ENCODE data around the gene SND1.
A peak's percentile ranks its signal among the peaks of the same experiment; 100 is the strongest.

The SND1 gene

DNA sequence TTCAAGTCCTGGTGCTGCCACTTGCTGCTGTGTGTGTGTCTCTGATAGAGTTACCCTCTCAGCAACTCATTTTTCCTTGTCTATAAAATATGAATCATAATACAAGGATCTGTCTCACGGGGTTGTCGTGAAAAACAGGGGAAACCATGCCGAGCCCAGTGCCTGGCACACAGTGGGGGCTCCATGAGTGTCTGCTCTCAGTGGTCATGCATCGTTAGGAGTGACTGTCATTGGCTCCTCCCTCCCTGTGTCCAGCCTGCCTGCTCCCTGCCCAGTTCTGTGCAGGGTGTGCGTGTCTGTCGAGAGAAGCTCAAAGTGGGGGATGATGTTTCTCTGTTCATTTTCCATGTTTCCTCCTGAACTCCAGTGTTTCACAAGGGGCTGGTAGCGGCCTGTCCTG, 462.8 kb downstream of the SND1 start:
- Histone ChIP-seq H3K4me3 (ENCODE audit: severe bottlenecking) (no peak overlapping the region), H3K36me3 (ENCODE audit: low read depth) (no peaks in the 10 kb centered on the region), H3K27me3 (ENCODE audit: insufficient read depth, poor library complexity, severe bottlenecking) (no peaks in the 10 kb centered on the region), H3K27ac (ENCODE audit: poor library complexity, severe bottlenecking) (no peak overlapping the region), H3K4me1 (ENCODE audit: insufficient read depth, poor library complexity, severe bottlenecking) (peaks cover 9% of the 10 kb centered on the region), H3K9me3 (ENCODE audit: severe bottlenecking) (no peaks in the 10 kb centered on the region)
- TF ChIP-seq, protein P1, sequence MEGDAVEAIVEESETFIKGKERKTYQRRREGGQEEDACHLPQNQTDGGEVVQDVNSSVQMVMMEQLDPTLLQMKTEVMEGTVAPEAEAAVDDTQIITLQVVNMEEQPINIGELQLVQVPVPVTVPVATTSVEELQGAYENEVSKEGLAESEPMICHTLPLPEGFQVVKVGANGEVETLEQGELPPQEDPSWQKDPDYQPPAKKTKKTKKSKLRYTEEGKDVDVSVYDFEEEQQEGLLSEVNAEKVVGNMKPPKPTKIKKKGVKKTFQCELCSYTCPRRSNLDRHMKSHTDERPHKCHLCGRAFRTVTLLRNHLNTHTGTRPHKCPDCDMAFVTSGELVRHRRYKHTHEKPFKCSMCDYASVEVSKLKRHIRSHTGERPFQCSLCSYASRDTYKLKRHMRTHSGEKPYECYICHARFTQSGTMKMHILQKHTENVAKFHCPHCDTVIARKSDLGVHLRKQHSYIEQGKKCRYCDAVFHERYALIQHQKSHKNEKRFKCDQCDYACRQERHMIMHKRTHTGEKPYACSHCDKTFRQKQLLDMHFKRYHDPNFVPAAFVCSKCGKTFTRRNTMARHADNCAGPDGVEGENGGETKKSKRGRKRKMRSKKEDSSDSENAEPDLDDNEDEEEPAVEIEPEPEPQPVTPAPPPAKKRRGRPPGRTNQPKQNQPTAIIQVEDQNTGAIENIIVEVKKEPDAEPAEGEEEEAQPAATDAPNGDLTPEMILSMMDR (IDR thresholded peaks at IDR 0.05; ENCODE audit: poor library complexity, severe bottlenecking): no peak
- ATAC-seq (ENCODE audit: low read depth) (no peak), DNase-seq (ENCODE audit: low spot score) (no peak)

GRCh38 chr7:128115336-128115820, 463.4 kb downstream of the SND1 start:
- ATAC-seq (ENCODE audit: low read depth) (peak; percentile 79), DNase-seq (ENCODE audit: low spot score) (no peak)
- H3K36me3 ChIP-seq (ENCODE audit: low read depth): no peaks in the 10 kb centered on the region
- H3K9me3 ChIP-seq (ENCODE audit: severe bottlenecking): no peaks in the 10 kb centered on the region
- peaks cover 9% of the 10 kb centered on the region for H3K4me1 ChIP-seq (ENCODE audit: insufficient read depth, poor library complexity, severe bottlenecking)
- H3K27ac ChIP-seq (ENCODE audit: poor library complexity, severe bottlenecking): no peak overlapping the region
- no peak overlapping the region for H3K4me3 ChIP-seq (ENCODE audit: severe bottlenecking)
- H3K27me3 ChIP-seq (ENCODE audit: insufficient read depth, poor library complexity, severe bottlenecking): no peaks in the 10 kb centered on the region
- TF ChIP-seq, protein P1 (IDR thresholded peaks at IDR 0.05; ENCODE audit: poor library complexity, severe bottlenecking): no peak

DNA sequence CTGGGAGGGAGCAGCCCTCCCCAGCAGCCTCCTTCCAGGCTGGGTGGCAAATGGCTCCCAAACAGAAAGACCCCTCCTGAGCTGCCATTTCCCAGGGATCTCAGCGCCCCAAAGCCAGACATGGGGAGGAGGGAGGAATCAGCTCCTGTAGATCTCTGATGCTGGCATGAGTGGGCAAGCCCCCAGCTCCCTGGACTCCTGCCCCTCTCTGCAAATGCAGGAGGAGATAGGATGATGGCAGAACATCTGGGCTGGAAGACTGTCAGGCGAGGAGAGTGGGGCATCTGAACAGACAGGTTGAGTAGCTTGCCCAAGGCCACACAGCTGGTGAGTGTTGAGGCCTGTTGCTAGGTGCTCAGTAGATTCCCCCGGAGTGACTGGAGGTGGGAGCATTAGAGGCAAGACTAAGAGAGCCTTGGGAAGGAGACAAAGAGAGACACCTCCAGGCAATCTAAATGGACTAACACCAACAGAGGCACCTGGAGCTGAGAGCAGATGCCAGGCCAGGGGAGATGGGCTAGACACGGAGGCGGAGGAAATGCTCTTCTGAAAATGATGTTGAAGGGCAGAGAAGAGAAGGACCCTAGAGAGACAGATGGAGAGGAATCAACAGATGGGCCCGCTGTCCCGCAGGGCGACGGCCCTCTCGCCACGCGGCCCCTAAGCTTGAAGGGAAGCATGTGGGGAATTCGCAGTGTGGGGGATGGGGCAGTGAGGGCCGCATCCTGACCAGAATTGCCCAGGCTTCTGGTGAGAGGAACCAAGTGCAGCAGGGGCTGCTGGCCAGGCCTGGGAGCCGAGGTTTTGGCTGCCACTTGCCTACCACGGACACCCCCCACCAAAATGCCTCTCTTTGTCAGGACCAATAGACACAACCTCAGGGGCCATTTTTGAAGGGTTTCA, 464.1 kb downstream of the SND1 start:
- Histone ChIP-seq H3K4me3 (ENCODE audit: severe bottlenecking) (no peak overlapping the region), H3K27ac (ENCODE audit: poor library complexity, severe bottlenecking) (no peak overlapping the region), H3K9me3 (ENCODE audit: severe bottlenecking) (no peaks in the 10 kb centered on the region), H3K36me3 (ENCODE audit: low read depth) (no peaks in the 10 kb centered on the region), H3K27me3 (ENCODE audit: insufficient read depth, poor library complexity, severe bottlenecking) (no peaks in the 10 kb centered on the region), H3K4me1 (ENCODE audit: insufficient read depth, poor library complexity, severe bottlenecking) (peaks cover 9% of the 10 kb centered on the region)
- DNase-seq (ENCODE audit: low spot score) (no peak), ATAC-seq (ENCODE audit: low read depth) (no peak)
- TF ChIP-seq, protein P1 (IDR thresholded peaks at IDR 0.05; ENCODE audit: poor library complexity, severe bottlenecking): no peak

- Histone ChIP-seq H3K27ac (ENCODE audit: poor library complexity, severe bottlenecking) (no peak overlapping the region), H3K4me3 (ENCODE audit: severe bottlenecking) (no peak overlapping the region), H3K27me3 (ENCODE audit: insufficient read depth, poor library complexity, severe bottlenecking) (no peaks in the 10 kb centered on the region), H3K4me1 (ENCODE audit: insufficient read depth, poor library complexity, severe bottlenecking) (peaks cover 9% of the 10 kb centered on the region), H3K36me3 (ENCODE audit: low read depth) (no peaks in the 10 kb centered on the region), H3K9me3 (ENCODE audit: severe bottlenecking) (no peaks in the 10 kb centered on the region)
- ATAC-seq (ENCODE audit: low read depth) (no peak), DNase-seq (ENCODE audit: low spot score) (no peak)
- TF ChIP-seq, protein P1 (IDR thresholded peaks at IDR 0.05; ENCODE audit: poor library complexity, severe bottlenecking): no peak
These were observed 464.7 kb downstream of the SND1 start for GRCh38 chr7:128116740-128117139.

GRCh38 chr7:128117691-128118090, 465.7 kb downstream of the SND1 start:
- TF ChIP-seq, protein P1 (IDR thresholded peaks at IDR 0.05; ENCODE audit: poor library complexity, severe bottlenecking): no peak
- H3K36me3 ChIP-seq (ENCODE audit: low read depth): no peaks in the 10 kb centered on the region
- ATAC-seq (ENCODE audit: low read depth) (no peak), DNase-seq (ENCODE audit: low spot score) (no peak)
- H3K4me1 ChIP-seq (ENCODE audit: insufficient read depth, poor library complexity, severe bottlenecking): peaks cover 9% of the 10 kb centered on the region
- H3K27me3 ChIP-seq (ENCODE audit: insufficient read depth, poor library complexity, severe bottlenecking): no peaks in the 10 kb centered on the region
- H3K4me3 ChIP-seq (ENCODE audit: severe bottlenecking): no peak overlapping the region
- no peak overlapping the region for H3K27ac ChIP-seq (ENCODE audit: poor library complexity, severe bottlenecking)
- H3K9me3 ChIP-seq (ENCODE audit: severe bottlenecking): no peaks in the 10 kb centered on the region
